DOHH2 (cell line): Measurements from ENCODE around the gene SEC31B.

Experiments used
- H3F3A ChIP-seq: fragments of 200-600 bp; sonication (generic), shearing (Covaris generic); 2 replicates; pipeline ENCODE4 v1.6.0; 2016; ENCODE audit warnings: antibody characterized with exemption, mild to moderate bottlenecking; ENCODE audit not compliant: control insufficient read depth, insufficient read depth
- H3K27ac ChIP-seq: fragments of 200-600 bp; sonication (generic); 2 replicates; pipeline ENCODE4 v1.5.1; 2014; ENCODE audit warnings: low read depth, mild to moderate bottlenecking, low read length, moderate library complexity
- H3K27me3 ChIP-seq: fragments of 200-600 bp; sonication (generic); 2 replicates; pipeline ENCODE4 v1.6.1; 2014; ENCODE audit warnings: mild to moderate bottlenecking, low read length, mixed read lengths; ENCODE audit not compliant: control insufficient read depth
- H3K36me3 ChIP-seq: fragments of 200-600 bp; sonication (generic); 2 replicates; pipeline ENCODE4 v1.6.1; 2014; ENCODE audit warnings: mild to moderate bottlenecking, low read length, moderate library complexity, mixed read lengths; ENCODE audit not compliant: control insufficient read depth
- H3K4me1 ChIP-seq: fragments of 200-600 bp; sonication (generic); 2 replicates; pipeline ENCODE4 v1.6.1; 2014; ENCODE audit warnings: mild to moderate bottlenecking, low read length, mixed read lengths; ENCODE audit not compliant: control insufficient read depth
- H3K4me2 ChIP-seq: fragments of 200-600 bp; sonication (generic); 2 replicates; pipeline ENCODE4 v1.6.0; 2014; ENCODE audit warnings: mild to moderate bottlenecking, low read length, moderate library complexity
- H3K4me3 ChIP-seq: fragments of 200-600 bp; sonication (generic); 2 replicates; pipeline ENCODE4 v1.5.1; 2014; ENCODE audit warnings: mild to moderate bottlenecking, low read length, mixed read lengths
- H3K79me2 ChIP-seq: fragments of 200-600 bp; sonication (generic); 2 replicates; pipeline ENCODE4 v1.6.1; 2014; ENCODE audit warnings: mild to moderate bottlenecking, low read length, mixed read lengths; ENCODE audit not compliant: control insufficient read depth
- H3K9me2 ChIP-seq: fragments of 200-600 bp; sonication (generic); replicated peaks from 2 replicates; pipeline ENCODE4 v1.6.1; 2014; ENCODE audit warnings: mild to moderate bottlenecking, low read length, mixed read lengths; ENCODE audit not compliant: control insufficient read depth
- H3K9me3 ChIP-seq: fragments of 200-600 bp; sonication (generic); 2 replicates; pipeline ENCODE4 v1.6.1; 2014; ENCODE audit warnings: antibody characterized with exemption, low read length, mixed read lengths; ENCODE audit not compliant: control insufficient read depth, insufficient read depth
- H4K20me1 ChIP-seq: fragments of 200-600 bp; sonication (generic); 2 replicates; pipeline ENCODE4 v1.6.0; 2014; ENCODE audit warnings: low read depth, mild to moderate bottlenecking, antibody characterized with exemption, low read length, moderate library complexity; ENCODE audit not compliant: control insufficient read depth, insufficient read depth
- EZH2phosphoT487 ChIP-seq: fragments of 200-600 bp; sonication (generic); IDR thresholded peaks from 2 replicates; pipeline ENCODE4 v1.6.1; 2017; ENCODE audit warnings: borderline replicate concordance, mild to moderate bottlenecking, antibody characterized with exemption, low read length, moderate library complexity, mixed read lengths
- TF ChIP-seq, protein P1 (sequence below): fragments of 200-600 bp; sonication (generic); IDR thresholded peaks from one replicate; pipeline ENCODE4 v1.5.1; 2014; ENCODE audit warnings: antibody characterized with exemption, mild to moderate bottlenecking, low read depth, low read length; ENCODE audit not compliant: poor library complexity, severe bottlenecking

SEC31B gene

DNA sequence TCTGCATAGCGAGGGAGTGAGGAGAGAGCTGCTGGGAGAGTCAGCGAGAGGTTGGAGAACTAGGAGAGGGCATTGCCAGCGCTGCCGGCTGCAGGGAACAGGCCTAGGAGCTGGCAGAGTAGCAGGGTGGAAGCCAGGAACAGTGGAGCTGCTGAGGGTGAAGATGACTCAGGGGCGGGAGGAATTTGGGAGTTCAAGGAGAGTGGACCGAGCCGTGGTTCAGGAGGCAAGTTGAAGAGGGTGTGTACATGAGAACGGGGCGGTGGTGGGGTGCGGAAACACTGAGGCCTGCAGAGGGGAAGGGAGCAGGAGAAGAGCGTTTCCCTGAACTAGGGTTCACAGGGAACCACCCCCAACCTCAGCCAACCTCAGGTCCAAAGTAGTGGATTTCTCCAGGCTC is 47.6 kb upstream of the SEC31B start:
- H4K20me1 ChIP-seq: peaks cover 3% of the 10 kb centered on the region; the same call in 1 of the 2 replicates
- H3K27ac ChIP-seq: no peak overlapping the region
- H3K9me2 ChIP-seq: no peaks in the 10 kb centered on the region
- H3K27me3 ChIP-seq: peaks cover 58% of the 10 kb centered on the region
- H3K79me2 ChIP-seq: no peaks in the 10 kb centered on the region
- no peaks in the 10 kb centered on the region for H3K4me1 ChIP-seq
- no peaks in the 10 kb centered on the region for H3K36me3 ChIP-seq
- H3K4me2 ChIP-seq: no peak overlapping the region
- TF ChIP-seq EZH2phosphoT487: no peak
- TF ChIP-seq, protein P1, sequence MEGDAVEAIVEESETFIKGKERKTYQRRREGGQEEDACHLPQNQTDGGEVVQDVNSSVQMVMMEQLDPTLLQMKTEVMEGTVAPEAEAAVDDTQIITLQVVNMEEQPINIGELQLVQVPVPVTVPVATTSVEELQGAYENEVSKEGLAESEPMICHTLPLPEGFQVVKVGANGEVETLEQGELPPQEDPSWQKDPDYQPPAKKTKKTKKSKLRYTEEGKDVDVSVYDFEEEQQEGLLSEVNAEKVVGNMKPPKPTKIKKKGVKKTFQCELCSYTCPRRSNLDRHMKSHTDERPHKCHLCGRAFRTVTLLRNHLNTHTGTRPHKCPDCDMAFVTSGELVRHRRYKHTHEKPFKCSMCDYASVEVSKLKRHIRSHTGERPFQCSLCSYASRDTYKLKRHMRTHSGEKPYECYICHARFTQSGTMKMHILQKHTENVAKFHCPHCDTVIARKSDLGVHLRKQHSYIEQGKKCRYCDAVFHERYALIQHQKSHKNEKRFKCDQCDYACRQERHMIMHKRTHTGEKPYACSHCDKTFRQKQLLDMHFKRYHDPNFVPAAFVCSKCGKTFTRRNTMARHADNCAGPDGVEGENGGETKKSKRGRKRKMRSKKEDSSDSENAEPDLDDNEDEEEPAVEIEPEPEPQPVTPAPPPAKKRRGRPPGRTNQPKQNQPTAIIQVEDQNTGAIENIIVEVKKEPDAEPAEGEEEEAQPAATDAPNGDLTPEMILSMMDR: no peak
- no peaks in the 10 kb centered on the region for H3F3A ChIP-seq
- H3K4me3 ChIP-seq: no peak overlapping the region
- no peaks in the 10 kb centered on the region for H3K9me3 ChIP-seq

DNA sequence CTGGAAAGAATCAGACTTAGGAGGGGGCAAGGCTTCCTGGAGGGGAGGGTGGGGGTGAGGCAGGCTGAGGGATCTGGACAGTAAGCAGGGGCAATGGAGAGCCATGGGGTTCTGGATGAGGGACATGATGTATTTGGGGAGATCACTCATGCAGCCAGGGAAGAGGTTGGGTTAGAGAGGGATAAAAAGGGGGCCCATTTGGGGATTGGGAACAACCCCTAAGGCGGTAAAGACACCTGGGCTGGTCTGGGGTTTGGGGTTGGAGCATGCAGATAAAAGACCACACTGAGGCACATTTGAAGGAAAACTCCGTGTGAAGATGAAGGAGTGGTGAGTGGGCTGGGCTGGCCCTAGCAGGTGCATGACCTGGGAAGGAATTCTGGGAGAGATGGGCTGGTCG is 46.9 kb upstream of the SEC31B start:
- Histone ChIP-seq H3K27me3 (peaks cover 55% of the 10 kb centered on the region), H3K4me3 (no peak overlapping the region), H3F3A (no peaks in the 10 kb centered on the region)

DNA sequence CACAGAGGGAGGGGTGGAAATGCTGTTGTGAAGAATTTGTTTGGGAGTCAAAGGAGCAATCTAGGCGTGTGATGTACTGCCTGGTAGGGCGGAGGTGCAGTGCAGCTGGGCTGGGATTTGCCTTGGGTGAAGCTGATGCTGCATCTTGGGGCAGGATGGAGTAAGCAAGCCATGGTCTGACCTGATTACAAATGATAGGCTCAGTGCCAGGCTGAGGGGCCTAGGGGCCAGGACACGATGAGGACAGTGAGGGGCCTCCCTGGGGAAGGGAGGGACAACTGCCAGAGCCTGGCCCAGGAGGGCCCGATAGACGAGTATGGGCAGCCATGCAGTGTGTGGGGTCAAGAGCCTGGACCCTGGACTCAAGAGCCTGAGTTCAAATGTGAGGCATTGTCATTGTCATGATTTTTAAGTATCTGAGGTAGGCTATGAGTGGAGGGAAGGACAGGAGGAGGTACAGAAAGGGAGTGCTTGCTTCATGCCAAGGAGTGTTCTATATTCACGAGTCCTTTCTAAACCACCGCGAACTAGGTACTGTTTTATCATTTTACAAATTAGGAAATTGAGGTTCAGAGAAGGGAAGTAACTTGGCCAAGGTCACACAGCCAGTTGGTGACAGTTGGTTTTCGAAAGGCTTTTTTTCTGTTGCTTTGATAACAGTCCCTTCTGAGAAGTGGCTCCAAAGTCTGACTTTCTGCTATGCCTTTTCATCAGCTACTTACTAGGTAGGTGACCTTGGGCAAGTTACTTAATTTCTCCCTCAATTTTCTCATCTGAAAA is 45.7 kb upstream of the SEC31B start:
- TF ChIP-seq, protein P1: no peak
- no peak for TF ChIP-seq EZH2phosphoT487
- Histone ChIP-seq H3F3A (no peaks in the 10 kb centered on the region), H3K36me3 (no peaks in the 10 kb centered on the region), H3K79me2 (no peaks in the 10 kb centered on the region), H3K9me2 (no peaks in the 10 kb centered on the region), H3K27me3 (peaks cover 45% of the 10 kb centered on the region), H3K27ac (no peak overlapping the region), H3K4me1 (peaks cover 5% of the 10 kb centered on the region), H3K9me3 (no peaks in the 10 kb centered on the region), H3K4me2 (no peak overlapping the region), H3K4me3 (no peak overlapping the region), H4K20me1 (peaks cover 3% of the 10 kb centered on the region; the same call in 1 of the 2 replicates)

More for the DNA sequence above, 46.9 kb upstream of the SEC31B start:
- H3K9me2 ChIP-seq: no peaks in the 10 kb centered on the region
- peaks cover 3% of the 10 kb centered on the region; the same call in 1 of the 2 replicates for H4K20me1 ChIP-seq
- no peak overlapping the region for H3K27ac ChIP-seq
- no peaks in the 10 kb centered on the region for H3K36me3 ChIP-seq
- TF ChIP-seq, protein P1: no peak
- TF ChIP-seq EZH2phosphoT487: no peak
- no peaks in the 10 kb centered on the region for H3K9me3 ChIP-seq
- no peak overlapping the region for H3K4me2 ChIP-seq
- H3K79me2 ChIP-seq: no peaks in the 10 kb centered on the region
- H3K4me1 ChIP-seq: peaks cover 3% of the 10 kb centered on the region
